ENCODE results near the gene PLRG1. TPM values are rescaled to one million over a fixed set of nuclear protein-coding genes. Genes with fewer than 3 reads are reported as not detected.

Gene PLRG1
- total RNA-seq, 1 donor from 2014 or later, result 92.7 TPM

DNA sequence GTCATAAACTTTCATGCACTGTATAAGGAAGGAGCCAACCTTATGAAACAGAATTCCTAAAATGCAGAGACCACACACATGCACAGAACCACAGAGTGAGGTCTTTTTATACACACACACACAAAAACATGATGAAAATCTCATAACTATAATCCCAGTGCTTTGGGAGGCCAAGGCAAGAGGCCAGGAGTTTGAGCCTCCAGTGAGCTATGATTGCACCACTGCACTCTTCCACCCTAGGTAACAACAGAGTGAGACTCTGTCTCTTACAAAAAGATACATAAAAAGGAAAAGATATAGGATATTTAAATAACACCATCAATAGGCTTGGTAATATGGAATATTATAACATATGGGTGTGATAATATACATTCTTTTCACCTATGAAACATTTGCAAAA lies 29.7 kb upstream of the PLRG1 start:
- Mint-ChIP-seq H3K27me3 (ENCODE audit: insufficient read depth, low read depth) (no peaks in the 10 kb centered on the region), H3K4me1 (no peaks in the 10 kb centered on the region), H3K27ac (no peak overlapping the region), H3K4me3 (no peak overlapping the region), H3K9me3 (no peaks in the 10 kb centered on the region), H3K36me3 (no peaks in the 10 kb centered on the region)
- Histone ChIP-seq H3K9ac (no peak overlapping the region), H3F3A (ENCODE audit: low read depth) (no peaks in the 10 kb centered on the region), H3K79me2 (ENCODE audit: low read depth) (no peaks in the 10 kb centered on the region), H3K4me2 (no peak overlapping the region), H3K36me3 (no peaks in the 10 kb centered on the region), H3K27me3 (no peaks in the 10 kb centered on the region), H3K9me3 (ENCODE audit: low read depth) (no peaks in the 10 kb centered on the region), H4K20me1 (ENCODE audit: low read depth) (no peaks in the 10 kb centered on the region), H3K27ac (no peak overlapping the region), H3K4me3 (no peak overlapping the region), H3K4me1 (no peaks in the 10 kb centered on the region), H2AFZ (replicated peaks) (no peak overlapping the region)
- no peak for DNase-seq (ENCODE audit: low spot score)
- TF ChIP-seq, protein P1, sequence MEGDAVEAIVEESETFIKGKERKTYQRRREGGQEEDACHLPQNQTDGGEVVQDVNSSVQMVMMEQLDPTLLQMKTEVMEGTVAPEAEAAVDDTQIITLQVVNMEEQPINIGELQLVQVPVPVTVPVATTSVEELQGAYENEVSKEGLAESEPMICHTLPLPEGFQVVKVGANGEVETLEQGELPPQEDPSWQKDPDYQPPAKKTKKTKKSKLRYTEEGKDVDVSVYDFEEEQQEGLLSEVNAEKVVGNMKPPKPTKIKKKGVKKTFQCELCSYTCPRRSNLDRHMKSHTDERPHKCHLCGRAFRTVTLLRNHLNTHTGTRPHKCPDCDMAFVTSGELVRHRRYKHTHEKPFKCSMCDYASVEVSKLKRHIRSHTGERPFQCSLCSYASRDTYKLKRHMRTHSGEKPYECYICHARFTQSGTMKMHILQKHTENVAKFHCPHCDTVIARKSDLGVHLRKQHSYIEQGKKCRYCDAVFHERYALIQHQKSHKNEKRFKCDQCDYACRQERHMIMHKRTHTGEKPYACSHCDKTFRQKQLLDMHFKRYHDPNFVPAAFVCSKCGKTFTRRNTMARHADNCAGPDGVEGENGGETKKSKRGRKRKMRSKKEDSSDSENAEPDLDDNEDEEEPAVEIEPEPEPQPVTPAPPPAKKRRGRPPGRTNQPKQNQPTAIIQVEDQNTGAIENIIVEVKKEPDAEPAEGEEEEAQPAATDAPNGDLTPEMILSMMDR (IDR thresholded peaks at IDR 0.05), result no peak
- TF ChIP-seq EZH2phosphoT487 (IDR thresholded peaks at IDR 0.05) (no peak), EZH2 (IDR thresholded peaks at IDR 0.05) (no peak)

DNA sequence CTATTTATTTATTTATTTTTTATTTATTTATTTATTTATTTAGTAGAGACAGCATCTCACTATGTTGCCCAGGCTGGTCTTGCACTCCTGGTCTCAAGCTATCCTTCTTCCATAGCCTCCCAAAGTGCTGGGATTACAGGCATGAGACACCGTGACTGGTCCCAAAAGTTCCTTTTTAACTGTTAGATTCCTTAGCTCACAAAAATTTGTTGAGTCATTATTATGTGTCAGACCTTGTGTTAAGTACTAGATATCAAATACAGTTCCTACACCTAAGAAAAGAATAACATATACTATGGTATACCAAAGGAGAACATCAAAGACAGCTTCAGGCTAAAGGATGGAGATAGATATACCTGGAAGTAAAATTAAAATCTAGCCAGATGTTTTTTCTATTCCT lies 28.7 kb upstream of the PLRG1 start:
- H3K27ac Mint-ChIP-seq, result no peak overlapping the region
- H3K4me1 Mint-ChIP-seq, result no peaks in the 10 kb centered on the region
- no peaks in the 10 kb centered on the region for H3K36me3 Mint-ChIP-seq
- no peaks in the 10 kb centered on the region for H3K36me3 ChIP-seq
- no peak overlapping the region for H3K4me3 ChIP-seq
- no peak overlapping the region for H3K27ac ChIP-seq
- no peak for DNase-seq (ENCODE audit: low spot score)
- H3F3A ChIP-seq (ENCODE audit: low read depth), result no peaks in the 10 kb centered on the region
- TF ChIP-seq EZH2phosphoT487 (IDR thresholded peaks at IDR 0.05) (no peak), EZH2 (IDR thresholded peaks at IDR 0.05) (no peak)
- TF ChIP-seq, protein P1 (IDR thresholded peaks at IDR 0.05), result no peak
- no peak overlapping the region for H3K4me2 ChIP-seq
- H3K9me3 ChIP-seq (ENCODE audit: low read depth), result no peaks in the 10 kb centered on the region
- no peaks in the 10 kb centered on the region for H3K79me2 ChIP-seq (ENCODE audit: low read depth)
- no peak overlapping the region for H2AFZ ChIP-seq (replicated peaks)
- no peaks in the 10 kb centered on the region for H4K20me1 ChIP-seq (ENCODE audit: low read depth)
- H3K27me3 Mint-ChIP-seq (ENCODE audit: insufficient read depth, low read depth), result no peaks in the 10 kb centered on the region
- H3K4me1 ChIP-seq, result no peaks in the 10 kb centered on the region
- no peaks in the 10 kb centered on the region for H3K27me3 ChIP-seq
- H3K4me3 Mint-ChIP-seq, result no peak overlapping the region
- H3K9ac ChIP-seq, result no peak overlapping the region
- H3K9me3 Mint-ChIP-seq, result no peaks in the 10 kb centered on the region

DNA sequence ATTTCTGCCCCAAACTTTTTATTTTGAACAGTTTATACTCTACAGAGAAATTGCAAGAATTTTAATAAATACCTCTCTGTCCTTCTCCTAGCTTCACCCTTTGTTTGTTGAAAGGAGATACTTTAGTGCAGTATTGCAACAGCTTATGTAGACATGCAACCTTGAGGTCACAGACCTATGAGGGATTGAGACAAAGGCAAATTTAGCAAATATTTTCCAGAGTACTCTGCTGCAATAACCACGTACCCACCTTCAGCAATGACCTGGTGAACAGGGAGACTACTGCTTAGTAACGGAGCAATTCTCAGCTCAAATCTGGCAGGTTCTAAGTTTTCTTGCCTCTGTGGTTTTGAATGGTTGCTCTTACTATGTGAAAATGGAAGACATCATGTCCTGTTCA lies 27.1 kb upstream of the PLRG1 start:
- Mint-ChIP-seq H3K4me3 (no peak overlapping the region), H3K27me3 (ENCODE audit: insufficient read depth, low read depth) (no peaks in the 10 kb centered on the region), H3K9me3 (no peaks in the 10 kb centered on the region), H3K36me3 (no peaks in the 10 kb centered on the region), H3K27ac (no peak overlapping the region), H3K4me1 (no peaks in the 10 kb centered on the region)
- no peaks in the 10 kb centered on the region for H3K27me3 ChIP-seq
- H3K4me3 ChIP-seq, result no peak overlapping the region
- no peak for DNase-seq (ENCODE audit: low spot score)
- H3F3A ChIP-seq (ENCODE audit: low read depth), result no peaks in the 10 kb centered on the region
- H3K9me3 ChIP-seq (ENCODE audit: low read depth), result no peaks in the 10 kb centered on the region
- TF ChIP-seq EZH2 (IDR thresholded peaks at IDR 0.05), result no peak
- TF ChIP-seq EZH2phosphoT487 (IDR thresholded peaks at IDR 0.05), result no peak
- TF ChIP-seq, protein P1 (IDR thresholded peaks at IDR 0.05), result no peak
- H2AFZ ChIP-seq (replicated peaks), result no peak overlapping the region
- H4K20me1 ChIP-seq (ENCODE audit: low read depth), result no peaks in the 10 kb centered on the region
- no peak overlapping the region for H3K9ac ChIP-seq
- no peak overlapping the region for H3K27ac ChIP-seq
- H3K36me3 ChIP-seq, result no peaks in the 10 kb centered on the region
- H3K79me2 ChIP-seq (ENCODE audit: low read depth), result no peaks in the 10 kb centered on the region
- no peak overlapping the region for H3K4me2 ChIP-seq
- H3K4me1 ChIP-seq, result no peaks in the 10 kb centered on the region

Data from neural progenitor cell (in vitro differentiated cells).